ENCODE measurements around the gene TSC22D3. TPM values are rescaled to one million over a fixed set of nuclear protein-coding genes. Genes with fewer than 3 reads are reported as not detected.
"Not testable (repeated sequence)": the region's sequence is repeated elsewhere in the genome, so short reads cannot be mapped to it uniquely, and the experiment has no call there.

The TSC22D3 gene
- total RNA-seq, 2 experiments from 2014 or later = 17.6 to 20.4 TPM

- ChIA-PET POLR2A (no interaction called here), CTCF (no interaction called here)
Measured at GRCh38 chrX:107704181-107704580, 71.4 kb downstream of the TSC22D3 start.

- ChIA-PET CTCF (no interaction called here), POLR2A (interaction anchor here (0.8 kb wide), 1 partner anchor 13 kb away, joined by 3 read pairs; no protein-coding TSS in a partner anchor)
Measured at GRCh38 chrX:107701493-107702121, 74.0 kb downstream of the TSC22D3 start.

- ChIA-PET POLR2A (no interaction called here), CTCF (no interaction called here)
Measured at GRCh38 chrX:107700790-107701189, 74.8 kb downstream of the TSC22D3 start.

GRCh38 chrX:107700317-107700774 lies 75.2 kb downstream of the TSC22D3 start:
- CTCF ChIA-PET = no interaction called here
- POLR2A ChIA-PET = no interaction called here

GRCh38 chrX:107699616-107700015 lies 76.0 kb downstream of the TSC22D3 start:
- ChIA-PET CTCF (no interaction called here), POLR2A (no interaction called here)

GRCh38 chrX:107691024-107691448 lies 84.6 kb downstream of the TSC22D3 start:
- CTCF ChIA-PET = no interaction called here
- POLR2A ChIA-PET = no interaction called here

- POLR2A ChIA-PET = no interaction called here
- CTCF ChIA-PET = no interaction called here
Measured at GRCh38 chrX:107687445-107687844, 88.1 kb downstream of the TSC22D3 start.

GRCh38 chrX:107686792-107687191 lies 88.8 kb downstream of the TSC22D3 start:
- CTCF ChIA-PET = interaction anchor here (0.6 kb wide), 1 partner anchor 9 kb away, joined by 3 read pairs; no protein-coding TSS in a partner anchor
- POLR2A ChIA-PET = no interaction called here

- ChIA-PET POLR2A (no interaction called here), CTCF (no interaction called here)
Measured at GRCh38 chrX:107686026-107686425, 89.6 kb downstream of the TSC22D3 start.

GRCh38 chrX:107685586-107685985 lies 90.0 kb downstream of the TSC22D3 start:
- POLR2A ChIA-PET, CTCF ChIA-PET: not testable (repeated sequence)

GRCh38 chrX:107684956-107685385 lies 90.6 kb downstream of the TSC22D3 start:
- ChIA-PET CTCF (no interaction called here), POLR2A (no interaction called here)

- ChIA-PET CTCF (interaction anchor here (1.5 kb wide), 1 partner anchor 28 kb away, joined by 4 read pairs; no protein-coding TSS in a partner anchor), POLR2A (no interaction called here)
Measured at GRCh38 chrX:107683931-107684330, 91.7 kb downstream of the TSC22D3 start.

- POLR2A ChIA-PET = no interaction called here
- CTCF ChIA-PET = interaction anchor here (1.5 kb wide), 1 partner anchor 28 kb away, joined by 4 read pairs; no protein-coding TSS in a partner anchor
Measured at GRCh38 chrX:107683124-107683895, 92.3 kb downstream of the TSC22D3 start.

GRCh38 chrX:107682256-107682655 lies 93.3 kb downstream of the TSC22D3 start:
- CTCF ChIA-PET = no interaction called here
- POLR2A ChIA-PET = no interaction called here

GRCh38 chrX:107678957-107679740 lies 96.4 kb downstream of the TSC22D3 start:
- POLR2A ChIA-PET = interaction anchor here (0.8 to 8.1 kb wide), 2 partner anchors 34 to 63 kb away, joined by 3 to 135 read pairs; no protein-coding TSS in a partner anchor

GRCh38 chrX:107677909-107678308 lies 97.7 kb downstream of the TSC22D3 start:
- POLR2A ChIA-PET = interaction anchor here (1.0 to 8.1 kb wide), 2 partner anchors 36 to 50 kb away, joined by 3 to 135 read pairs; partner anchors contain the start of gene PRPS1

More at GRCh38 chrX:107678957-107679740, 96.4 kb downstream of the TSC22D3 start:
- CTCF ChIA-PET = interaction anchor here (0.6 to 3.8 kb wide), 2 partner anchors 37 to 215 kb away, joined by 3 to 22 read pairs; no protein-coding TSS in a partner anchor

GRCh38 chrX:107677501-107677901 lies 98.1 kb downstream of the TSC22D3 start:
- CTCF ChIA-PET = interaction anchor here (0.9 to 3.8 kb wide), 2 partner anchors 9 to 38 kb away, joined by 3 to 22 read pairs; no protein-coding TSS in a partner anchor
- POLR2A ChIA-PET = interaction anchor here (1.0 to 8.1 kb wide), 2 partner anchors 36 to 49 kb away, joined by 3 to 135 read pairs; partner anchors contain the start of gene PRPS1

More at GRCh38 chrX:107677909-107678308, 97.7 kb downstream of the TSC22D3 start:
- CTCF ChIA-PET = interaction anchor here (0.9 to 3.8 kb wide), 2 partner anchors 9 to 38 kb away, joined by 3 to 22 read pairs; no protein-coding TSS in a partner anchor

- ChIA-PET POLR2A (interaction anchor here (1.3 to 8.1 kb wide), 2 partner anchors 37 to 99 kb away, joined by 6 to 135 read pairs; partner anchors contain the start of gene TSC22D3), CTCF (interaction anchor here (0.9 to 3.8 kb wide), 3 partner anchors 10 to 39 kb away, joined by 3 to 22 read pairs (median 5); no protein-coding TSS in a partner anchor)
Measured at GRCh38 chrX:107676559-107677378, 98.8 kb downstream of the TSC22D3 start.

Measured in activated CD8-positive, alpha-beta memory T cell treated with anti-CD3 and anti-CD28 coated beads for 36 hours (primary cell).